HepG2 (cell line): ENCODE data around the gene MAPK4. TPM values are rescaled to one million over a fixed set of nuclear protein-coding genes. Genes with fewer than 3 reads are reported as not detected.

ENCODE experiments used
- CBFB ChIP-seq: sonication (generic); formaldehyde crosslinking; IDR thresholded peaks from 2 replicates; pipeline ENCODE4 v1.4.0; 2020; ENCODE audit warnings: missing genetic modification reagents
- CHD4 ChIP-seq: fragments of 200-600 bp; sonication (generic); IDR thresholded peaks from 2 replicates; pipeline ENCODE4 v1.7.0; 2017; ENCODE audit warnings: mild to moderate bottlenecking, low read length, borderline replicate concordance
- CREM ChIP-seq, 2 experiments: sonication (generic) in 1 of 2; formaldehyde crosslinking in 1 of 2; IDR thresholded peaks; 2 replicates each; pipeline versions ENCODE4 v1.4.0 to v1.6.1; 2016 to 2020; ENCODE audit warnings: antibody characterized with exemption in 1 of 2, mild to moderate bottlenecking in 1 of 2, missing genetic modification reagents in 1 of 2
- EED ChIP-seq: sonication (generic); formaldehyde crosslinking; IDR thresholded peaks from 2 replicates; pipeline ENCODE4 v1.5.0; 2020; ENCODE audit warnings: mild to moderate bottlenecking, missing genetic modification reagents
- ESRRA ChIP-seq: sonication (generic); formaldehyde crosslinking; IDR thresholded peaks from 2 replicates; pipeline ENCODE4 v1.5.1; 2020; ENCODE audit warnings: mild to moderate bottlenecking, low read depth, missing genetic modification reagents
- FOXK2 ChIP-seq: fragments of 450-650 bp; IDR thresholded peaks from 2 replicates; pipeline ENCODE4 v1.6.1; 2016
- GTF3A ChIP-seq: sonication (generic); formaldehyde crosslinking; conservative IDR thresholded peaks from 2 replicates; pipeline ENCODE4 v1.4.0; 2020; ENCODE audit warnings: mild to moderate bottlenecking, missing genetic modification reagents
- KLF11 ChIP-seq: IDR thresholded peaks from 2 replicates; pipeline ENCODE4 v1.6.1; 2016; ENCODE audit warnings: missing compliant biosample characterization
- NCOR1 ChIP-seq: fragments of 200-600 bp; sonication (generic); IDR thresholded peaks from 2 replicates; pipeline ENCODE4 v1.7.0; 2017; ENCODE audit warnings: antibody characterized with exemption, low read length, borderline replicate concordance
- PHF8 ChIP-seq: sonication (generic); formaldehyde crosslinking; IDR thresholded peaks from 2 replicates; pipeline ENCODE4 v1.5.0; 2020; ENCODE audit warnings: missing genetic modification reagents
- PLRG1 ChIP-seq: fragments of 450-650 bp; conservative IDR thresholded peaks from 2 replicates; pipeline ENCODE4 v1.6.1; 2016
- SRSF9 ChIP-seq: fragments of 200-400 bp; formaldehyde crosslinking; IDR thresholded peaks from 2 replicates; pipeline ENCODE4 v1.6.1; 2018; ENCODE audit warnings: borderline replicate concordance, mild to moderate bottlenecking, low read depth, low read length; ENCODE audit not compliant: insufficient read depth, poor library complexity, severe bottlenecking
- STAT5B ChIP-seq: sonication (generic); formaldehyde crosslinking; IDR thresholded peaks from 2 replicates; pipeline ENCODE4 v1.4.0; 2020; ENCODE audit warnings: missing genetic modification reagents
- SYNCRIP ChIP-seq: fragments of 200-400 bp; formaldehyde crosslinking; IDR thresholded peaks from 2 replicates; pipeline ENCODE4 v1.6.1; 2018; ENCODE audit warnings: mild to moderate bottlenecking, low read depth, low read length; ENCODE audit not compliant: insufficient read depth
- TARDBP ChIP-seq: sonication (generic); formaldehyde crosslinking; IDR thresholded peaks from 2 replicates; pipeline ENCODE4 v1.8.0; 2022; ENCODE audit warnings: mild to moderate bottlenecking, missing genetic modification reagents
- TOE1 ChIP-seq: sonication (generic); formaldehyde crosslinking; IDR thresholded peaks from 2 replicates; pipeline ENCODE4 v1.4.0; 2020; ENCODE audit warnings: mild to moderate bottlenecking, missing genetic modification reagents
- ZFP90 ChIP-seq: sonication (generic); formaldehyde crosslinking; IDR thresholded peaks from 2 replicates; pipeline ENCODE4 v1.8.0; 2022; ENCODE audit warnings: missing genetic modification reagents, mild to moderate bottlenecking, inconsistent platforms, borderline replicate concordance
- ZMYM4 ChIP-seq: sonication (generic); formaldehyde crosslinking; IDR thresholded peaks from 2 replicates; pipeline ENCODE4 v1.8.1; 2023; ENCODE audit warnings: mild to moderate bottlenecking, missing genetic modification reagents
- ZNF564 ChIP-seq: sonication (generic); formaldehyde crosslinking; IDR thresholded peaks from 2 replicates; pipeline ENCODE4 v1.8.1; 2023; ENCODE audit warnings: mild to moderate bottlenecking, missing genetic modification reagents
- ZNF569 ChIP-seq: sonication (generic); formaldehyde crosslinking; IDR thresholded peaks from 2 replicates; pipeline ENCODE4 v1.5.0; 2020; ENCODE audit warnings: mild to moderate bottlenecking, missing genetic modification reagents, moderate library complexity, borderline replicate concordance
- ZNF614 ChIP-seq: IDR thresholded peaks from 2 replicates; pipeline ENCODE4 v1.6.1; 2018; ENCODE audit warnings: missing biosample characterization, missing genetic modification reagents, inconsistent platforms, borderline replicate concordance
- ZNF780A ChIP-seq: sonication (generic); formaldehyde crosslinking; IDR thresholded peaks from 2 replicates; pipeline ENCODE4 v1.8.0; 2022; ENCODE audit warnings: mild to moderate bottlenecking, missing genetic modification reagents, moderate library complexity
- polyA plus RNA-seq, 8 experiments: library from polyadenylated mRNA; depleted of rRNA in 3 of 8; stranded (reverse) in 7 of 8; unstranded in 1 of 8; fragments of >200 nt; fragmentation: Illumina TruSeq in 4 of 8; extraction: Trizol in 4 of 8; gene quantifications; 2 replicates each; pipeline versions ENCODE4 v1.2.1 to v1.2.3, GENCODE V29; 2011 to 2016; ENCODE audit warnings: low read depth in 4 of 8, missing spikeins in 1 of 8, mixed read lengths in 1 of 8; ENCODE audit not compliant: insufficient read depth in 1 of 8
- total RNA-seq, 5 experiments: library from RNA; depleted of rRNA; stranded (reverse); fragments of >200 nt; fragmentation: Illumina TruSeq; extraction: Trizol; gene quantifications; 2 replicates each; pipeline ENCODE4 v1.2.3, GENCODE V29; 2016; ENCODE audit warnings: low read depth in 1 of 5
- TF ChIP-seq, protein P1 (sequence below): IDR thresholded peaks from 2 replicates; pipeline ENCODE4 v1.6.1; 2016
- TF ChIP-seq, protein P2 (sequence below): sonication (generic); formaldehyde crosslinking; IDR thresholded peaks from 2 replicates; pipeline ENCODE4 v1.4.0; 2020; ENCODE audit warnings: mild to moderate bottlenecking, low read depth, missing genetic modification reagents
- TF ChIP-seq, protein P3 (sequence below): sonication (generic); formaldehyde crosslinking; IDR thresholded peaks from 2 replicates; pipeline ENCODE4 v1.4.0; 2020; ENCODE audit warnings: missing genetic modification reagents, mild to moderate bottlenecking, borderline replicate concordance
- TF ChIP-seq, protein P4 (sequence below): sonication (generic); formaldehyde crosslinking; IDR thresholded peaks from 2 replicates; pipeline ENCODE4 v1.8.0; 2022; ENCODE audit warnings: mild to moderate bottlenecking, missing genetic modification reagents, borderline replicate concordance

Gene MAPK4
- total and polyA plus RNA-seq, 2 of the 13 experiments (the other 11 are each of a cell fraction or from before 2014, with no cell fraction given) = not detected

DNA sequence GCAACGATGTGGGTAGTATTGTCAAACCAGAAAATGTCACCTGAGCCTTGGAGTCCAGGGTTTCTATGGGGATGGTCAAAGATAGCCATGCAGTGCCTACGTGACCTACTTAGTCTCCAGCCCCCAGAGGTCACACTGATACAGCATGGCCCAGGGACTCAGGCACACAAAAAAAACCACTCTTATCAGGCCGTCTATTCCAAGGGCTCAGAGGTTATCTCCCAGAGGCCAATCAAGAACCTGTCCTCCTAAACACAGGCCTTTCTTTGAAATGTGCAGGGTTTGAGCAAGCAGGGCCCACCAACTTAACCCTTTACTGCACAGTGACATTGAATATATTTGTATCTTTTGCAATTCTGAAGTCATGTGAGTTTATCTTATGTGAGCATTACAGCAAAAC, 177.2 kb downstream of the MAPK4 start (continued):
- TF ChIP-seq ZFP90 (CRISPR knock-in tag) (no peak), TOE1 (CRISPR knock-in tag) (no peak), KLF11 (CRISPR knock-in tag) (no peak), ZMYM4 (CRISPR knock-in tag) (peak; percentile 68), TARDBP (CRISPR knock-in tag) (peak; percentile 82), ZNF614 (CRISPR knock-in tag) (no peak), STAT5B (CRISPR knock-in tag) (no peak), ZNF780A (no peak), PHF8 (CRISPR knock-in tag) (no peak), SRSF9 (no peak), ESRRA (CRISPR knock-in tag) (peak; percentile 51; the same call in 1 of the 2 replicates), CBFB (CRISPR knock-in tag) (no peak), SYNCRIP (no peak), CHD4 (no peak), PLRG1 (no peak), EED (CRISPR knock-in tag) (no peak), CREM (IDR thresholded peaks at IDR 0.05) (peak; percentile 49; the same call in 1 of the 2 replicates), CREM (CRISPR knock-in tag; IDR thresholded peaks at IDR 0.05) (no peak), GTF3A (CRISPR knock-in tag) (no peak), NCOR1 (no peak), FOXK2 (no peak), ZNF564 (CRISPR knock-in tag) (no peak), ZNF569 (no peak)
- TF ChIP-seq, protein P1, sequence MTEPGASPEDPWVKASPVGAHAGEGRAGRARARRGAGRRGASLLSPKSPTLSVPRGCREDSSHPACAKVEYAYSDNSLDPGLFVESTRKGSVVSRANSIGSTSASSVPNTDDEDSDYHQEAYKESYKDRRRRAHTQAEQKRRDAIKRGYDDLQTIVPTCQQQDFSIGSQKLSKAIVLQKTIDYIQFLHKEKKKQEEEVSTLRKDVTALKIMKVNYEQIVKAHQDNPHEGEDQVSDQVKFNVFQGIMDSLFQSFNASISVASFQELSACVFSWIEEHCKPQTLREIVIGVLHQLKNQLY (CRISPR knock-in tag) = peak; percentile 77
- TF ChIP-seq, protein P2, sequence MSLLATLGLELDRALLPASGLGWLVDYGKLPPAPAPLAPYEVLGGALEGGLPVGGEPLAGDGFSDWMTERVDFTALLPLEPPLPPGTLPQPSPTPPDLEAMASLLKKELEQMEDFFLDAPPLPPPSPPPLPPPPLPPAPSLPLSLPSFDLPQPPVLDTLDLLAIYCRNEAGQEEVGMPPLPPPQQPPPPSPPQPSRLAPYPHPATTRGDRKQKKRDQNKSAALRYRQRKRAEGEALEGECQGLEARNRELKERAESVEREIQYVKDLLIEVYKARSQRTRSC = no peak
- TF ChIP-seq, protein P3, sequence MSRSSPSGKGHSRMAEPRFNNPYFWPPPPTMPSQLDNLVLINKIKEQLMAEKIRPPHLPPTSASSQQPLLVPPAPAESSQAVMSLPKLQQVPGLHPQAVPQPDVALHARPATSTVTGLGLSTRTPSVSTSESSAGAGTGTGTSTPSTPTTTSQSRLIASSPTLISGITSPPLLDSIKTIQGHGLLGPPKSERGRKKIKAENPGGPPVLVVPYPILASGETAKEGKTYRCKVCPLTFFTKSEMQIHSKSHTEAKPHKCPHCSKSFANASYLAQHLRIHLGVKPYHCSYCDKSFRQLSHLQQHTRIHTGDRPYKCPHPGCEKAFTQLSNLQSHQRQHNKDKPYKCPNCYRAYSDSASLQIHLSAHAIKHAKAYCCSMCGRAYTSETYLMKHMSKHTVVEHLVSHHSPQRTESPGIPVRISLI = peak; percentile 97
- TF ChIP-seq, protein P4, sequence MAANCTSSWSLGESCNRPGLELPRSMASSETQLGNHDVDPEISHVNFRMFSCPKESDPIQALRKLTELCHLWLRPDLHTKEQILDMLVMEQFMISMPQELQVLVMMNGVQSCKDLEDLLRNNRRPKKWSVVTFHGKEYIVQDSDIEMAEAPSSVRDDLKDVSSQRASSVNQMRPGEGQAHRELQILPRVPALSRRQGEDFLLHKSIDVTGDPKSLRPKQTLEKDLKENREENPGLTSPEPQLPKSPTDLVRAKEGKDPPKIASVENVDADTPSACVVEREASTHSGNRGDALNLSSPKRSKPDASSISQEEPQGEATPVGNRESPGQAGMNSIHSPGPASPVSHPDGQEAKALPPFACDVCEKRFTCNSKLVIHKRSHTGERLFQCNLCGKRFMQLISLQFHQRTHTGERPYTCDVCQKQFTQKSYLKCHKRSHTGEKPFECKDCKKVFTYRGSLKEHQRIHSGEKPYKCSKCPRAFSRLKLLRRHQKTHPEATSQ (CRISPR knock-in tag) = 0 out of 2 replicates have a peak, but pooled peaks have one; percentile 27
